HuH-7.5 (cell line): Measurements from ENCODE around the gene NBPF1.
"Not testable (repeated sequence)": the region's sequence is repeated elsewhere in the genome, so short reads cannot be mapped to it uniquely, and the experiment has no call there.

ENCODE experiments used
- DNase-seq: peaks from one replicate; pipeline ENCODE4 v3.0.0; 2011; ENCODE audit warnings: low spot score

NBPF1 gene

GRCh38 chr1:16512624-16513411 is 100.5 kb downstream of the NBPF1 start:
- DNase-seq = not testable (repeated sequence)
